HEK293 (cell line): ENCODE measurements around the gene HHIPL1.

Experiments used
- RBAK ChIP-seq: fragments of 450-650 bp; formaldehyde crosslinking; IDR thresholded peaks from 2 replicates; pipeline ENCODE4 v1.5.1; 2016; ENCODE audit warnings: missing biosample characterization, missing genetic modification characterization
- ZFP3 ChIP-seq: fragments of 450-650 bp; formaldehyde crosslinking; IDR thresholded peaks from 2 replicates; pipeline ENCODE4 v1.5.1; 2016; ENCODE audit warnings: low read depth, missing biosample characterization, missing genetic modification characterization
- ZNF121 ChIP-seq: fragments of 450-650 bp; formaldehyde crosslinking; IDR thresholded peaks from 2 replicates; pipeline ENCODE4 v1.5.1; 2016; ENCODE audit warnings: missing biosample characterization, missing genetic modification characterization
- ZNF629 ChIP-seq: fragments of 450-650 bp; formaldehyde crosslinking; IDR thresholded peaks from 2 replicates; pipeline ENCODE4 v1.5.1; 2017; ENCODE audit warnings: missing biosample characterization, missing genetic modification characterization
- ZNF664 ChIP-seq: fragments of 450-650 bp; formaldehyde crosslinking; IDR thresholded peaks from 2 replicates; pipeline ENCODE4 v1.5.1; 2016; ENCODE audit warnings: missing biosample characterization, missing genetic modification characterization
- TF ChIP-seq, protein P1 (sequence below): fragments of 450-650 bp; formaldehyde crosslinking; IDR thresholded peaks from 2 replicates; pipeline ENCODE4 v1.5.1; 2016; ENCODE audit warnings: missing biosample characterization, missing genetic modification characterization

DNA sequence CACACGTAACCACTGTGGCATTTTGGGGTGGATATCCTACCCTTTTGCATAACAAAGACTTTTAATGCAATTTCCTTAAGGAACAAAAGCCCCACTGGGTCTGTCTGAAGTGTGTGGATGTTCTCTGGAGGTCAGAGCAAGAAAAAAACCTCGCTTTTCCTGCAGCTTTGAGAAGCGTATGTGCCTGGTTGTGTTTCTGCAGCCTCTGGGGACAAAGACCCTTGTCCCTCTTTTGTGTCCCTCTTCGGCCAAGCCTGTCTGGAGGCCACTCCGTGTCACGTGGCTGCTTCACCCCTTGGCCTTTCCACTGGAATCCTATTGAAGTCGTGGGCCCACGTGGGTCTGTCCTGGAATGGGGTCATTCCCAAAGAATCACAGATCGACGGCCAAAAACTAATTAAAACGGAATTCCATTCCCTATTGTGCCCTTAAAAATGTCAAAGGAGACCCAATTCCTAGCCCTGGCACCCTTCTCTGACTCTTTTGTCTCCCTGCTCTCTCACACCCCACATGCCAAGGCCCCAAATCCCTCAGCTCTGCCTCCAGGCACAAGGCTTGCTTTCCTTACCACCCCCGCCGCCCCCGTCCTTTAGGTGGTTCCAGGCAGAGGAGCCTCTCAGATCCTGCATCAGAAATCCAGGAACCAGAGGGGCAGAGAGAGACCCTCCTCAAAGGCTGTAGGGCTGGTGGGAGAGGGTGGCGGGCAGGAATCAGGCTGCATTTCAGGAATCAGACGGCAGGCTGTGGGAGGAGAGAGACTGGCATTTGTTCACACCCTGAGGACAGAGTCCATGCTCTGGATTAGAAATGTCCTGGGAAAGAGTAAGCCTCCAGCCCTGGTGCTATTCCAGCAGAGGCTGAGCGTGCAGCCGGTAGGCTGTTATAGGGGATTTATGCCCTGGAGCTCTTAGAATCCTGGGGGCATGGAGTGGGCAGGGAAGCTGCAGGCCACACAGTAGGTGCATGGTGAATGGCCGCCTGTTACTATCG, 26.6 kb downstream of the HHIPL1 start:
- TF ChIP-seq ZNF629 (tag by site-specific recombination) (no peak), RBAK (tag by site-specific recombination) (no peak), ZFP3 (tag by site-specific recombination) (no peak), ZNF664 (tag by site-specific recombination) (no peak), ZNF121 (no peak)
- TF ChIP-seq, protein P1, sequence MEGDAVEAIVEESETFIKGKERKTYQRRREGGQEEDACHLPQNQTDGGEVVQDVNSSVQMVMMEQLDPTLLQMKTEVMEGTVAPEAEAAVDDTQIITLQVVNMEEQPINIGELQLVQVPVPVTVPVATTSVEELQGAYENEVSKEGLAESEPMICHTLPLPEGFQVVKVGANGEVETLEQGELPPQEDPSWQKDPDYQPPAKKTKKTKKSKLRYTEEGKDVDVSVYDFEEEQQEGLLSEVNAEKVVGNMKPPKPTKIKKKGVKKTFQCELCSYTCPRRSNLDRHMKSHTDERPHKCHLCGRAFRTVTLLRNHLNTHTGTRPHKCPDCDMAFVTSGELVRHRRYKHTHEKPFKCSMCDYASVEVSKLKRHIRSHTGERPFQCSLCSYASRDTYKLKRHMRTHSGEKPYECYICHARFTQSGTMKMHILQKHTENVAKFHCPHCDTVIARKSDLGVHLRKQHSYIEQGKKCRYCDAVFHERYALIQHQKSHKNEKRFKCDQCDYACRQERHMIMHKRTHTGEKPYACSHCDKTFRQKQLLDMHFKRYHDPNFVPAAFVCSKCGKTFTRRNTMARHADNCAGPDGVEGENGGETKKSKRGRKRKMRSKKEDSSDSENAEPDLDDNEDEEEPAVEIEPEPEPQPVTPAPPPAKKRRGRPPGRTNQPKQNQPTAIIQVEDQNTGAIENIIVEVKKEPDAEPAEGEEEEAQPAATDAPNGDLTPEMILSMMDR, result no peak
